Measurements from ENCODE around the gene C12orf60. TPM values are rescaled to one million over a fixed set of nuclear protein-coding genes. Genes with fewer than 3 reads are reported as not detected.

The C12orf60 gene
- total RNA-seq, 1 donor from 2014 or later: 0.17 TPM

DNA sequence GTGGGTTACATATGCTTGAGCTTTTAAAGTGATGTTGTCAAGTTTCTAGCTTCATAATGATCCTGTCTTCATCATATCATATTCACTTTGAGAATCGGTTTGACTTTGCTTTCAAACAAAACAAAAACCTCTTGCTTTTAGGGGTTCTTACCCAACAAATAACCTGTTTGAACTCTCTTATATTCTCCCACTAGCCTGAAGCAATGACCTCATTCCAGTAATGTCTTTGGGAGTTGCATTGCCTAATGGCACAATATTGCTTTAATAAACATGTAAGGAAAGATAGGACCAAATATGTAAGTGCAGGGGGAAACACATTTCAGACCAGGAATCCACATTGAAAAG is 27.9 kb upstream of the C12orf60 start:
- intact Hi-C loops (cut with DNase I): no loop called here
- ATAC-seq (no peak), DNase-seq (no peak)
- Histone ChIP-seq H3K4me3 (peak overlapping the region; percentile 78), H3K27me3 (no peaks in the 10 kb centered on the region), H3K36me3 (no peaks in the 10 kb centered on the region), H3K27ac (peak overlapping the region; percentile 97), H3K9me3 (no peaks in the 10 kb centered on the region), H3K4me1 (peaks cover 19% of the 10 kb centered on the region)
- TF ChIP-seq CTCF (IDR thresholded peaks at IDR 0.05): no peak

DNA sequence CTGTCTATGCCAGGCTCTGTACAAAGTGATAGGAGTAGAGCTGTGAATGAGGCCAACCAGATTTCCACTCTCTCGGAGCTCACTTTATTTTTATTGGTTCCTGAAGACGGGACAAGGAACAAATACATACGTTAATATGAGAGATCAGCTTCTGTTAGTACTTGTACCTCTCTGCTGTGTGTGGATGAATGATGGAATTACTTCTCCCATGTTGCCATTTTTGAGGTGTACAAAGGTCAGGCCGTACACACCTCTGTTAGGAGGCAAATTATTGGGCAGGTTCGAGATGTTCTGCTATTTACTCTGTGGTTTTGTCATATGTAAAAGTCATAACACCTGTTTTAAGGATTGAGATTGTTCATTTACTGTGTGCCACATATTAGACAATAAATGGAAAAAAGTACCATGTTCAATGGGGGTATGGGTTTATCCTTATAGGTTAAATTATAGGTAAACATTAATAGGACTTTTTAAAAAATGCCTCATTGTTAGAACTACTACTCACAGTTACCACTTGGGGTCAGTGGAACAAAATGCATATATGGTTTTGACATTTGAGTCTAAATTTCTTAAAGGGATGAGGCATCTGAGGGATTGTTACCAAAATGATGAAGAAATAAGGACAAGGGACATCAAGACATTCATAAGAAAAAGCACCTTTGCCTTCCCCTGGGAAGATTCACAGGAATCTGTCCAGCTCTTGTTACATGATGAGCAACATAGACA is 27.1 kb upstream of the C12orf60 start:
- H3K36me3 ChIP-seq: no peaks in the 10 kb centered on the region
- no peaks in the 10 kb centered on the region for H3K9me3 ChIP-seq
- H3K27me3 ChIP-seq: no peaks in the 10 kb centered on the region
- H3K27ac ChIP-seq: peak overlapping the region; percentile 97
- ATAC-seq: no peak
- DNase-seq: no peak
- TF ChIP-seq CTCF (IDR thresholded peaks at IDR 0.05): peak; percentile 19
- H3K4me1 ChIP-seq: peaks cover 16% of the 10 kb centered on the region
- H3K4me3 ChIP-seq: peak overlapping the region; percentile 78
- intact Hi-C loops (cut with DNase I): no loop called here

- no peak for TF ChIP-seq CTCF (IDR thresholded peaks at IDR 0.05)
- no peak overlapping the region for H3K4me3 ChIP-seq
- intact Hi-C loops (cut with DNase I): no loop called here
- no peaks in the 10 kb centered on the region for H3K27me3 ChIP-seq
- ATAC-seq (no peak), DNase-seq (no peak)
- H3K9me3 ChIP-seq: no peaks in the 10 kb centered on the region
- H3K36me3 ChIP-seq: no peaks in the 10 kb centered on the region
- no peak overlapping the region for H3K27ac ChIP-seq
- peaks cover 13% of the 10 kb centered on the region for H3K4me1 ChIP-seq
Measured at GRCh38 chr12:14777271-14777670, 26.2 kb upstream of the C12orf60 start.

DNA sequence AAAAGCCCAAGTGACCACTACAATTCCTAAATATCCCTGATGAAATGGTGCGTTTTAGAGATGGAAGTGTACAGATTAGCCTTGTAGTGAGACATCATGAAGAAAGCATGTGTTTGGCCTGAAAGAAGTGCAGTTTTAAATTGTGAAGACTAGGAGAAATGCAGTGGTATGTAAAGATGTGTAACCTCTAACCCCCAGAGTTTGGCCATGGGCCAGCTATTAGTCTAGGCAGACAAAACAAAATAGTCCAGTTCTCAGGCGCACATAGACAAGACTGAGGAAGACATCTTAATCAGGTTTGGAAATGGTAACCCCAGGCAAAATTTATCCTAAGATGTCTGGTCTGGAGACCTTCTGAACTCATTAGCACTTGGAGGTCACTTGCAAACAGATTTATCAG is 23.6 kb upstream of the C12orf60 start:
- ATAC-seq: no peak
- TF ChIP-seq CTCF (IDR thresholded peaks at IDR 0.05): no peak
- Histone ChIP-seq H3K36me3 (no peaks in the 10 kb centered on the region), H3K27ac (no peak overlapping the region), H3K9me3 (no peaks in the 10 kb centered on the region), H3K27me3 (no peaks in the 10 kb centered on the region), H3K4me1 (peaks cover 13% of the 10 kb centered on the region), H3K4me3 (no peak overlapping the region)
- no peak for DNase-seq
- intact Hi-C loops (cut with DNase I): no loop called here

- DNase-seq (no peak), ATAC-seq (no peak)
- Histone ChIP-seq H3K4me3 (no peak overlapping the region), H3K27ac (no peak overlapping the region), H3K4me1 (peaks cover 11% of the 10 kb centered on the region), H3K9me3 (no peaks in the 10 kb centered on the region), H3K27me3 (no peaks in the 10 kb centered on the region), H3K36me3 (peaks cover 9% of the 10 kb centered on the region)
- TF ChIP-seq CTCF (IDR thresholded peaks at IDR 0.05): no peak
- intact Hi-C loops (cut with DNase I): no loop called here
Measured at GRCh38 chr12:14780859-14781258, 22.6 kb upstream of the C12orf60 start.

DNA sequence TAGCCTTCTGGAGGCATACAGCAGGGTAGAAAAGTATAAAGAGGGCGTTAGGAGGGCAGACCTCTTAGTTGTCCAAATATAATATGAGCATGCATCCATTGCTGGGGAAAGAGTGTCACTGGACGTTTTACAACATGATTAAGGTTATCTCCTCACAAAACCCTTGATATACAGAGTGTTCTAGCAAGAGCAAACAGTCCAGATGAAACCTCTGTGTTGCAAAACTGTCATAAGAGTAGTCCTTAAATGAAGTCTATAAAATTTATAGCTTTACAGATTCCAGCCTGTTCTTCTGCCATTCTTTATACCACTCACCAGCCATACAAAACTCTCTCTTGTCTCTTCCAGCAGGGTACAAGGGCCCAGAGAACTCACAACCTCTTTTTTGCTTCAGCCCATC is 21.9 kb upstream of the C12orf60 start:
- no peak for TF ChIP-seq CTCF (IDR thresholded peaks at IDR 0.05)
- DNase-seq (no peak), ATAC-seq (no peak)
- Histone ChIP-seq H3K36me3 (peaks cover 16% of the 10 kb centered on the region), H3K4me1 (peaks cover 4% of the 10 kb centered on the region), H3K9me3 (no peaks in the 10 kb centered on the region), H3K27me3 (no peaks in the 10 kb centered on the region), H3K27ac (no peak overlapping the region), H3K4me3 (no peak overlapping the region)
- intact Hi-C loops (cut with DNase I): no loop called here

Data from upper lobe of right lung (tissue), 1 donor.